22Rv1 (cell line): ENCODE results near the gene SLC35G1.

ENCODE experiments used
- ZFX ChIP-seq: fragments of 450-650 bp; IDR thresholded peaks from 2 replicates; pipeline ENCODE4 v1.6.1; 2017; ENCODE audit warnings: antibody characterized with exemption, borderline replicate concordance
- TF ChIP-seq, protein P1 (sequence below): fragments of 450-650 bp; IDR thresholded peaks from 2 replicates; pipeline ENCODE4 v1.5.1; 2017; ENCODE audit warnings: mild to moderate bottlenecking

GRCh38 chr10:93917821-93918220 is 24.0 kb downstream of the SLC35G1 start:
- TF ChIP-seq, protein P1, sequence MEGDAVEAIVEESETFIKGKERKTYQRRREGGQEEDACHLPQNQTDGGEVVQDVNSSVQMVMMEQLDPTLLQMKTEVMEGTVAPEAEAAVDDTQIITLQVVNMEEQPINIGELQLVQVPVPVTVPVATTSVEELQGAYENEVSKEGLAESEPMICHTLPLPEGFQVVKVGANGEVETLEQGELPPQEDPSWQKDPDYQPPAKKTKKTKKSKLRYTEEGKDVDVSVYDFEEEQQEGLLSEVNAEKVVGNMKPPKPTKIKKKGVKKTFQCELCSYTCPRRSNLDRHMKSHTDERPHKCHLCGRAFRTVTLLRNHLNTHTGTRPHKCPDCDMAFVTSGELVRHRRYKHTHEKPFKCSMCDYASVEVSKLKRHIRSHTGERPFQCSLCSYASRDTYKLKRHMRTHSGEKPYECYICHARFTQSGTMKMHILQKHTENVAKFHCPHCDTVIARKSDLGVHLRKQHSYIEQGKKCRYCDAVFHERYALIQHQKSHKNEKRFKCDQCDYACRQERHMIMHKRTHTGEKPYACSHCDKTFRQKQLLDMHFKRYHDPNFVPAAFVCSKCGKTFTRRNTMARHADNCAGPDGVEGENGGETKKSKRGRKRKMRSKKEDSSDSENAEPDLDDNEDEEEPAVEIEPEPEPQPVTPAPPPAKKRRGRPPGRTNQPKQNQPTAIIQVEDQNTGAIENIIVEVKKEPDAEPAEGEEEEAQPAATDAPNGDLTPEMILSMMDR = no peak
- no peak for TF ChIP-seq ZFX
